Common myeloid progenitor, CD34-positive (primary cell): ENCODE results near the gene ZBTB7C.

ENCODE experiments used
- CTCF ChIA-PET: fragments of 350-600 bp; sonication (Branson Sonifier 250); formaldehyde crosslinking; loops from one replicate; lab custom pipeline; 2021; ENCODE audit warnings: antibody characterized with exemption; lab: Charles Lee
- POLR2A ChIA-PET: fragments of 350-600 bp; sonication (Branson Sonifier 250); formaldehyde crosslinking; loops from one replicate; lab custom pipeline; 2021; ENCODE audit warnings: antibody characterized with exemption; lab: Charles Lee
- DNase-seq, 3 donors: peaks; one replicate each; pipeline versions ENCODE4 v3.0.0 to v3.0.0-alpha.2; 2013
- H3K27ac ChIP-seq, 2 experiments: 1 replicate in 1 of 2; 2 replicates in 1 of 2; pipeline ENCODE4 v1.7.0; 2013; ENCODE audit warnings: inconsistent platforms in 2 of 2, low read length in 2 of 2, mild to moderate bottlenecking in 2 of 2, low read depth in 1 of 2, moderate library complexity in 1 of 2; ENCODE audit not compliant: severe bottlenecking in 2 of 2, insufficient read depth in 1 of 2, poor library complexity in 1 of 2
- H3K27me3 ChIP-seq, 5 experiments: replicated peaks in 2 of 5; 1 replicate in 3 of 5; 2 replicates in 2 of 5; pipeline versions ENCODE4 v1.6.1 to v1.7.0; 2013; ENCODE audit warnings: low read length in 4 of 5, mild to moderate bottlenecking in 2 of 5, moderate library complexity in 2 of 5, inconsistent platforms in 1 of 5; ENCODE audit not compliant: insufficient read depth in 5 of 5, control insufficient read depth in 4 of 5
- H3K36me3 ChIP-seq, 4 experiments: 1 replicate in 2 of 4; 2 replicates in 2 of 4; pipeline versions ENCODE4 v1.6.1 to v1.7.0; 2013; ENCODE audit warnings: low read length in 3 of 4, control low read depth in 1 of 4, mild to moderate bottlenecking in 1 of 4; ENCODE audit not compliant: control insufficient read depth in 4 of 4, insufficient read depth in 4 of 4
- H3K4me1 ChIP-seq, 4 experiments: 1 replicate in 3 of 4; 2 replicates in 1 of 4; pipeline versions ENCODE4 v1.6.1 to v1.7.1; 2013; ENCODE audit warnings: low read length in 3 of 4, mild to moderate bottlenecking in 3 of 4, control low read depth in 1 of 4, inconsistent platforms in 1 of 4, moderate library complexity in 1 of 4; ENCODE audit not compliant: control insufficient read depth in 4 of 4, insufficient read depth in 4 of 4; ENCODE audit errors: control extremely low read depth in 1 of 4
- H3K4me3 ChIP-seq, 7 experiments: 1 replicate in 4 of 7; 2 replicates in 3 of 7; pipeline versions ENCODE4 v1.5.1 to v1.7.0; 2013; ENCODE audit warnings: mild to moderate bottlenecking in 7 of 7, low read length in 6 of 7, moderate library complexity in 6 of 7, inconsistent platforms in 2 of 7, low read depth in 2 of 7, control low read depth in 1 of 7; ENCODE audit not compliant: insufficient read depth in 4 of 7, control insufficient read depth in 1 of 7; ENCODE audit errors: extremely low read depth in 1 of 7
- H3K9me3 ChIP-seq, 5 experiments: 1 replicate in 4 of 5; 2 replicates in 1 of 5; pipeline versions ENCODE4 v1.6.1 to v1.7.1; 2013; ENCODE audit warnings: low read length in 4 of 5, mild to moderate bottlenecking in 2 of 5, inconsistent platforms in 1 of 5, low read depth in 1 of 5, moderate library complexity in 1 of 5; ENCODE audit not compliant: control insufficient read depth in 4 of 5, insufficient read depth in 2 of 5; ENCODE audit errors: control extremely low read depth in 1 of 5
- WGBS: methylation state at CpG from one replicate; pipeline ENCODE4 v1.1.5; 2013; ENCODE audit not compliant: insufficient coverage; 5-methylcytosine and 5-hydroxymethylcytosine counted together

The ZBTB7C gene

GRCh38 chr18:48129621-48130082, 279.5 kb downstream of the ZBTB7C start:
- Histone ChIP-seq H3K9me3 (no peaks in the 10 kb centered on the region), H3K4me1 (no peaks in the 10 kb centered on the region), H3K27ac (no peak overlapping the region), H3K27me3 (peaks cover 9 to 80% (median 23%) of the 10 kb centered on the region in 5 experiments), H3K36me3 (no peaks in the 10 kb centered on the region), H3K4me3 (no peak overlapping the region)
- ChIA-PET CTCF (no interaction called here), POLR2A (no interaction called here)
- DNase-seq = no peak
- 100% methylated on average over 1 of the region's 7 CpGs for WGBS

- Histone ChIP-seq H3K9me3 (no peaks in the 10 kb centered on the region), H3K27ac (no peak overlapping the region), H3K27me3 (peaks cover 11 to 69% (median 20%) of the 10 kb centered on the region in 5 experiments), H3K4me1 (no peaks in the 10 kb centered on the region), H3K36me3 (no peaks in the 10 kb centered on the region), H3K4me3 (no peak overlapping the region)
- POLR2A ChIA-PET = no interaction called here
- no peak for DNase-seq
- 98% methylated on average over 8 of the region's 12 CpGs for WGBS
- CTCF ChIA-PET = interaction anchor here (1.3 kb wide), 1 partner anchor 12 kb away, joined by 3 read pairs; no protein-coding TSS in a partner anchor
These were observed 281.6 kb downstream of the ZBTB7C start for GRCh38 chr18:48127606-48128005.

DNA sequence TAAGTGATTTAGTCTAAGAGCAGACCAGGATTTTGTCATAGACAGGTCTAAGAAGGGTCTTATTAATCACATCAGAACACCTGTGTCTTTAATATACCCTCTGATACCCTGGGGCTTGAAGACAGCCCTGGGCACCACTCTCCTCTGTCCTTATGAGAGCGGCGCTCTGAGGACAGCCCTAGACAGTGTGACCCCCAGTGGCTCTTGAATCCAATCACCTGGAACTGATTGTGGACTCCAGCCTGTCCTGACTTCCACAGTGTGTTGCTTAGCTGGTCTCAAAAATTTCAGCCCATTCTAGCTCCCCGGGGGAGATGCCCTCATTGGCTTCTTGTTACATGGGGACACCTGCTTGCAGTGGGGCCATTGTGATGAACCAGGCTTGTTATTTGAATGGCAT, 282.9 kb downstream of the ZBTB7C start:
- Histone ChIP-seq H3K27ac (no peak overlapping the region), H3K4me3 (no peak overlapping the region), H3K9me3 (no peaks in the 10 kb centered on the region), H3K27me3 (peaks cover 7 to 57% (median 12%) of the 10 kb centered on the region in 5 experiments), H3K36me3 (no peaks in the 10 kb centered on the region), H3K4me1 (no peaks in the 10 kb centered on the region)
- DNase-seq = no peak
- ChIA-PET CTCF (interaction anchor here (1.3 kb wide), 1 partner anchor 14 kb away, joined by 3 read pairs; no protein-coding TSS in a partner anchor), POLR2A (no interaction called here)
- 100% methylated on average over 3 of the region's 3 CpGs for WGBS

DNA sequence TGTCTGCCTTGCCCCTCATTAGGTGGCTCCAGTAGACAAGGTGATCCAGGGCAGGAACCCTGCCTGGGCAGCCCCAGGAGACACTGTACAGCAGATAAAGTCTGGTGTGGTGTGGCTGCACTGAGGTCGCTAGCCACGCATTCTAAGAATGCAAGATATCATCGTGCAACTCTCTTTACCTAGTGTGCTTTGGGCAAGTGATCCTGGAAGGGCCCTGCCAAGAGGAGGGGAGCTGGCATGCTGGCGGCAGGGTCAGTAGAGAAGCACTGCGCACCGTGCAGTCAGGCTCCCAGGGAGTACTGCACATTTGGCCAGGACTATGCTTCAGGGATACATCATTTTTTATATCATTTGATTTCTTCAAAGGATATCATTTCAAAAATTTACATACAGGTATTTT, 283.5 kb downstream of the ZBTB7C start:
- Histone ChIP-seq H3K27ac (no peak overlapping the region), H3K9me3 (no peaks in the 10 kb centered on the region), H3K36me3 (no peaks in the 10 kb centered on the region), H3K4me1 (no peaks in the 10 kb centered on the region), H3K4me3 (no peak overlapping the region), H3K27me3 (peaks cover 5 to 53% (median 10%) of the 10 kb centered on the region in 5 experiments)
- 77% methylated on average over 5 of the region's 6 CpGs for WGBS
- ChIA-PET CTCF (no interaction called here), POLR2A (no interaction called here)
- DNase-seq = no peak

DNA sequence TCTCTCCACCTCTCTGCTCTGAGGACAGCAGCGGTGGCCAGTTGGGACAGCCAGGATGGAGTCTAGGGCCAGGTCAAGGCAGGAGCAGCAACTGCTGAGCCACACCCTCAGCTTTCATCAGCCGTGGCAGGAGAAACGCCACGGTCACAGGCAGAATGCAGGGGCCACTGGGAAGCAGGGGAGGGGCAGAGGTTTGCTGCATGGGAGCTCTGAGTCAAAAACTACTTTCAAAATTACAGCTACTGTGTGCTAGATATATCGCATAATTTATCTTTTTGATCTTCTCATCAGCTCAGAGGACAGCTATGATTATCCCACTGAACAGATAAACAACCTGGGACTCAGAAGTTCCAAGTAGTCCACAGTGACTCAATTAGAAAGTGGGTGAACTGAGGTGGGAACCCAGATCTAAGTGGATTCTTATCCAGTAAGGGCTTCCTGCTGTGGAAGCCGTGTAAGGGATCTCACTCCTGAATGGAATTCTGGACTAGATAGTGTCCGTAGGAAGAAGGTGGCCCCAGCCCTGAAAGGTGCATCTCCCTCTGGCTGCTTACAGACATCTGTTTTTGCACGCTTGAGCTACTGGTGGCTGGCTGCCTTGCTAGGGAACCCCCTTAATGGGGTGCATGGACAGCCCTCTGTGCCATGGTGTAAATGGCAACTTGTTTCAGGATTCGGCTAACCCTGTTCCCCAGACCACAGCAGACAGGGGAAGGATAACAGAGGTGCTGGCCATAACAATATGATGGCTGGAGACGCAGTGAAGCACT, 284.1 kb downstream of the ZBTB7C start:
- Histone ChIP-seq H3K4me1 (no peaks in the 10 kb centered on the region), H3K27me3 (peaks cover 2 to 47% (median 7%) of the 10 kb centered on the region in 5 experiments), H3K4me3 (no peak overlapping the region), H3K36me3 (no peaks in the 10 kb centered on the region), H3K9me3 (no peaks in the 10 kb centered on the region), H3K27ac (no peak overlapping the region)
- ChIA-PET POLR2A (no interaction called here), CTCF (no interaction called here)
- WGBS = 62% methylated on average over 9 of the region's 10 CpGs
- DNase-seq = no peak

- no peaks in the 10 kb centered on the region for H3K4me1 ChIP-seq
- H3K27ac ChIP-seq = no peak overlapping the region
- CTCF ChIA-PET = no interaction called here
- POLR2A ChIA-PET = no interaction called here
- H3K27me3 ChIP-seq = peaks cover 0 to 38% (median 7%) of the 10 kb centered on the region in 5 experiments
- H3K36me3 ChIP-seq = no peaks in the 10 kb centered on the region
- 98% methylated on average over 3 of the region's 4 CpGs for WGBS
- H3K4me3 ChIP-seq = no peak overlapping the region
- no peaks in the 10 kb centered on the region for H3K9me3 ChIP-seq
- no peak for DNase-seq
These were observed 285.2 kb downstream of the ZBTB7C start for GRCh38 chr18:48123941-48124340.

GRCh38 chr18:48123324-48123723, 285.9 kb downstream of the ZBTB7C start:
- Histone ChIP-seq H3K4me1 (no peaks in the 10 kb centered on the region), H3K36me3 (no peaks in the 10 kb centered on the region), H3K27ac (no peak overlapping the region), H3K9me3 (no peaks in the 10 kb centered on the region), H3K4me3 (no peak overlapping the region), H3K27me3 (peaks cover 0 to 36% (median 7%) of the 10 kb centered on the region in 5 experiments)
- POLR2A ChIA-PET = no interaction called here
- CTCF ChIA-PET = no interaction called here
- DNase-seq = no peak
- 85% methylated on average over 6 of the region's 6 CpGs for WGBS
